Ovary (tissue), 9 donors: ENCODE results near the gene MAL. TPM values are rescaled to one million over a fixed set of nuclear protein-coding genes. Genes with fewer than 3 reads are reported as not detected.

Source experiments
- DNase-seq, 5 donors: peaks; one replicate each; pipeline ENCODE4 v3.0.0-alpha.2; 2019 to 2020
- H3K27ac ChIP-seq, 2 donors: fragments of 200-600 bp; one replicate each; pipeline versions ENCODE4 v1.5.1 to v1.8.0; 2019 to 2022
- H3K27me3 ChIP-seq: fragments of 200-600 bp; one replicate; pipeline ENCODE4 v1.8.0; 2022
- H3K36me3 ChIP-seq: fragments of 200-600 bp; sonication (generic); one replicate; pipeline ENCODE4 v1.5.1; 2019
- H3K4me1 ChIP-seq: one replicate; pipeline ENCODE4 v1.8.1; 2013; ENCODE audit warnings: mild to moderate bottlenecking, moderate library complexity; ENCODE audit not compliant: insufficient read depth
- H3K4me3 ChIP-seq: fragments of 200-600 bp; sonication (generic); one replicate; pipeline ENCODE4 v1.5.1; 2017
- H3K9me3 ChIP-seq, 2 donors: fragments of 200-600 bp in 1 of 2; sonication (generic) in 1 of 2; one replicate each; pipeline versions ENCODE4 v1.5.1 to v1.8.1; 2013 to 2019; ENCODE audit warnings: mild to moderate bottlenecking in 1 of 2, moderate library complexity in 1 of 2
- EP300 ChIP-seq: sonication (generic); formaldehyde crosslinking; IDR thresholded peaks from one replicate; pipeline ENCODE4 v1.6.1; 2017; ENCODE audit warnings: antibody characterized with exemption
- POLR2A ChIP-seq: fragments of 450-650 bp; IDR thresholded peaks from one replicate; pipeline ENCODE4 v1.6.1; 2017; ENCODE audit warnings: antibody characterized with exemption, mild to moderate bottlenecking, moderate library complexity
- WGBS, 3 donors: extraction: QIAGEN DNeasy Blood & Tissue Kit in 1 of 3; methylation state at CpG; one replicate each; pipeline versions ENCODE4 v1.1.5 to v1.1.7; 2013 to 2017; 5-methylcytosine and 5-hydroxymethylcytosine counted together
- intact Hi-C, 4 donors: fragments of 100-400 bp; cut with DNase I; formaldehyde crosslinking; loops; one replicate each; pipeline versions ENCODE4 v1.11.0 to v1.15.1; 2022 to 2023
- polyA plus RNA-seq, 2 donors: library from polyadenylated mRNA; stranded (reverse); fragments of 200-250 nt in 1 of 2; fragments of 350-450 nt in 1 of 2; fragmentation: Illumina TruSeq in 1 of 2; extraction: RNeasy Lipid Tissue Mini Kit (QIAGEN cat#74804) in 1 of 2; gene quantifications; one replicate each; pipeline ENCODE4 v1.2.3, GENCODE V29; 2013 to 2014
- total RNA-seq, 7 donors: library from RNA; depleted of rRNA in 2 of 7; stranded (reverse); fragments of >200 nt in 2 of 7; fragmentation: NEBNext Ultra II Directional in 3 of 7; extraction: Animal tissue kit (Norgen Biotek cat#: 25700) in 3 of 7; gene quantifications; one replicate each; pipeline versions ENCODE4 v1.1.0 to v1.2.4, GENCODE V29; 2016 to 2023
- TF ChIP-seq, protein P1 (sequence below), 3 donors: fragments of 450-650 bp in 2 of 3; fragments of 200-600 bp in 1 of 3; IDR thresholded peaks; one replicate each; pipeline versions ENCODE4 v1.5.1 to v1.8.0; 2016 to 2022; ENCODE audit warnings: antibody characterized with exemption in 3 of 3, mild to moderate bottlenecking in 1 of 3
- donor health status: DM: no; HTN: no; CAD: no; lungs with moderate emphysema.
- donor health status: DM: no; HTN: no; CAD: no.
- donor health status: Bipolar disorder and iron deficiency.
- donor health status: DM: yes; HTN: yes; CAD: no.
- donor health status: DM: no; HTN: no; CAD: no.
- donor health status: DM: yes; HTN: yes; CAD: no.

The MAL gene
- total and polyA plus RNA-seq, 9 donors, result 0.45 to 4.7 (median 1.6) TPM; not detected in 2

DNA sequence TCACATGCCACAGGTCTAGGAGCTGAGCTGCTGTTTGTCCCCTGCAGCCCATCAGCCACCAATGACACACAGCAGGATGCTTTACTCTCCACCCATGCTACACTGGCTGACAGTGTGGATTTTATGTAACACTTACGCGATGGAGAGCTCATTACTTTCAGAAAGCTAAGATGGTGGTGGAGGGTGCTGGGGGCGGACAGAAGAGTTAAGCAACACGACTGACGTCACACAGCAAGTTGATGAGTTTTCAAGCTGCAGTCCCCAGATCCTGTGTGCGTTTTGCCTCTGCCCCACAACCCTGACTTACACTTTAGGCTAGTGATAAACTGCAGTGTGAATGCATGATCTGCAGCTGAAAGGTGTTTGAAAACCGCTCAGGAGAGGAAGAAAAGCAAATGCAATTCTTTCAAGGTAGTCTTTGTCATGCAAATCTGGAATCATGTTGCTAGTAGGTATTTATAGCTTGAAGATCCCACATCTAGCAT, 53.7 kb downstream of the MAL start:
- DNase-seq, result no peak
- no peaks in the 10 kb centered on the region for H3K27me3 ChIP-seq
- intact Hi-C loops, result loop anchor here in 1 of 4 donors (10.0 kb wide), 1 partner anchor 656 kb away; no protein-coding TSS in a partner anchor
- H3K9me3 ChIP-seq, result no peaks in the 10 kb centered on the region
- no peaks in the 10 kb centered on the region for H3K36me3 ChIP-seq
- 24 to 33% (median 27%) methylated on average over 7 of the region's 7 CpGs for WGBS, 3 donors
- H3K4me1 ChIP-seq, result no peaks in the 10 kb centered on the region
- H3K27ac ChIP-seq, result no peak overlapping the region
- TF ChIP-seq, protein P1, sequence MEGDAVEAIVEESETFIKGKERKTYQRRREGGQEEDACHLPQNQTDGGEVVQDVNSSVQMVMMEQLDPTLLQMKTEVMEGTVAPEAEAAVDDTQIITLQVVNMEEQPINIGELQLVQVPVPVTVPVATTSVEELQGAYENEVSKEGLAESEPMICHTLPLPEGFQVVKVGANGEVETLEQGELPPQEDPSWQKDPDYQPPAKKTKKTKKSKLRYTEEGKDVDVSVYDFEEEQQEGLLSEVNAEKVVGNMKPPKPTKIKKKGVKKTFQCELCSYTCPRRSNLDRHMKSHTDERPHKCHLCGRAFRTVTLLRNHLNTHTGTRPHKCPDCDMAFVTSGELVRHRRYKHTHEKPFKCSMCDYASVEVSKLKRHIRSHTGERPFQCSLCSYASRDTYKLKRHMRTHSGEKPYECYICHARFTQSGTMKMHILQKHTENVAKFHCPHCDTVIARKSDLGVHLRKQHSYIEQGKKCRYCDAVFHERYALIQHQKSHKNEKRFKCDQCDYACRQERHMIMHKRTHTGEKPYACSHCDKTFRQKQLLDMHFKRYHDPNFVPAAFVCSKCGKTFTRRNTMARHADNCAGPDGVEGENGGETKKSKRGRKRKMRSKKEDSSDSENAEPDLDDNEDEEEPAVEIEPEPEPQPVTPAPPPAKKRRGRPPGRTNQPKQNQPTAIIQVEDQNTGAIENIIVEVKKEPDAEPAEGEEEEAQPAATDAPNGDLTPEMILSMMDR (IDR thresholded peaks at IDR 0.05), result no peak
- TF ChIP-seq POLR2A, result no peak
- no peak for TF ChIP-seq EP300
- no peak overlapping the region for H3K4me3 ChIP-seq

DNA sequence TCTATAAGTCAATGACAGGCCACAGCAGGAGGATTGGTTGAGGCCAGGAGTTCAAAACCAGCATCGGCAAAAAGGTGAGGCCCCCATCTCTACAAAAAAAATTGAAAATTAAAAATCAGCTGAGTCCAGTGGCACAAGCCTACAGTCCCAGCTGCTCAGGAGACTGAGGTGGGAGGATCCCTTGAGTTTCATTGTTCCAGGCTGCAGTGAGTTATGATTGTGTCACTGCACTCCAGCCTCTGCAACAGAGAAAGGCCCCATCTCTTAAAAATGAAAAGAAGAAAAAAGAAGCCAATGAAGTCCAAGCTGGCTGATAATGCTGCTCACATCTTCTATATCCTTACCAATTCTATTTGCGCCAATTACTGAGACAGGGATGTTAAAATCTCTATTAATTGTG, 57.0 kb downstream of the MAL start:
- Histone ChIP-seq H3K4me1 (no peaks in the 10 kb centered on the region), H3K27me3 (no peaks in the 10 kb centered on the region), H3K4me3 (no peak overlapping the region), H3K9me3 (no peaks in the 10 kb centered on the region), H3K36me3 (no peaks in the 10 kb centered on the region), H3K27ac (no peak overlapping the region)
- TF ChIP-seq POLR2A (no peak), EP300 (no peak)
- TF ChIP-seq, protein P1 (IDR thresholded peaks at IDR 0.05), result no peak
- no peak for DNase-seq
- intact Hi-C loops, result no loop called here
- 80 to 89% (median 87%) methylated on average over 2 of the region's 2 CpGs for WGBS, 3 donors

DNA sequence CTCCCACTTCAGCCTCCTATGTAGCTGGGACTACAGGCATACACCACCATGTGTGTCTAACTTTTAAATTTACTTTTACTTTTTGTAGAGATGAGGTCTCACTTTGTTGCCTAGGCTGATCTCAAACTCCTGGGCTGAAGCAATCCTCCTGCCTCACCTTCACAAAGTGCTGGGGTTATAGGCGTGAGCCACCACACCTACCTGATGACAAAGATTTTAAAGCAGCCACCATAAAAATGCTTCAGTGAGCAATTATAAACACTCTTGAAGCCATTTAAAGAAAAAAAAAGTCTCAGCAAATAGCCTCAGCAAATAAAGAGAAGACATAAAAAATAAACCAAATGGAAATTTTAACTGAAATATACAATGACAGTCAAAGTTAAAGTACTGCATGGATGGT, 60.5 kb downstream of the MAL start:
- Histone ChIP-seq H3K27ac (no peak overlapping the region), H3K4me3 (no peak overlapping the region), H3K4me1 (no peaks in the 10 kb centered on the region), H3K9me3 (no peaks in the 10 kb centered on the region), H3K36me3 (no peaks in the 10 kb centered on the region), H3K27me3 (no peaks in the 10 kb centered on the region)
- TF ChIP-seq, protein P1 (IDR thresholded peaks at IDR 0.05), result no peak
- TF ChIP-seq POLR2A (no peak), EP300 (no peak)
- 97 to 100% (median 100%) methylated on average over 1 of the region's 1 CpG for WGBS, 3 donors
- intact Hi-C loops, result no loop called here
- DNase-seq, result no peak

DNA sequence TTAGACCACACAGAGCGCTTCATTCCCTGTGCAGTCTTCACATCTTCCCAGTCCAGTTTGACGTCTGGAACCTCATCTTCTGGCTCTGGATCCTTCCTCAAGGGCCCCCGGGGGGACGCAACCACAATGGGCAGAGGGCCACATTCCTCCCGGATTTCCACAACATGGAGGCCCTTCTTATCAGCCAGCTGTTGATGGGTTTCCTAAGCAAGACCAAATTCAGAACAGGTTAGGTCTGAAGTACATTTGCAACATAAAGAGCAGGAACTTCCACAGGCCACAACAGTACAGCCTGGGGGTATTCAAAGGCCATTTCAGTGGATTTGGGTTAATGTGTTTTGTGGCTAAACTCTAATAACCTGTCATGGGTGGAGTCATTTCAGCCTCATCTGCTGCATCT, 61.9 kb downstream of the MAL start:
- 85 to 92% (median 87%) methylated on average over 5 of the region's 5 CpGs for WGBS, 3 donors
- intact Hi-C loops, result no loop called here
- Histone ChIP-seq H3K27me3 (no peaks in the 10 kb centered on the region), H3K27ac (no peak overlapping the region), H3K9me3 (no peaks in the 10 kb centered on the region), H3K4me1 (no peaks in the 10 kb centered on the region), H3K36me3 (no peaks in the 10 kb centered on the region), H3K4me3 (no peak overlapping the region)
- no peak for TF ChIP-seq EP300
- TF ChIP-seq, protein P1 (IDR thresholded peaks at IDR 0.05), result no peak
- TF ChIP-seq POLR2A, result no peak
- DNase-seq, result no peak
